Ascending aorta (tissue), 2 donors: ENCODE measurements around the gene TPSD1. TPM values are rescaled to one million over a fixed set of nuclear protein-coding genes. Genes with fewer than 3 reads are reported as not detected.
A peak's percentile ranks its signal among the peaks of the same experiment; 100 is the strongest.

Experiments
- DNase-seq, 2 donors: peaks; one replicate each; pipeline ENCODE4 v3.0.0-alpha.2; 2019; ENCODE audit warnings: low spot score in 2 of 2
- H3K27ac ChIP-seq, 2 donors: fragments of 200-600 bp; sonication (generic); one replicate each; pipeline ENCODE4 v1.5.1; 2016 to 2017; ENCODE audit warnings: mild to moderate bottlenecking in 1 of 2
- H3K27me3 ChIP-seq: fragments of 200-600 bp; sonication (generic); one replicate; pipeline ENCODE4 v1.5.1; 2017
- H3K36me3 ChIP-seq, 2 donors: fragments of 200-600 bp; sonication (generic); one replicate each; pipeline ENCODE4 v1.5.1; 2016
- H3K4me1 ChIP-seq, 2 donors: fragments of 200-600 bp; sonication (generic); one replicate each; pipeline ENCODE4 v1.5.1; 2016 to 2017; ENCODE audit warnings: mild to moderate bottlenecking in 1 of 2
- H3K4me3 ChIP-seq, 2 donors: fragments of 200-600 bp; sonication (generic); one replicate each; pipeline ENCODE4 v1.5.1; 2016 to 2017; ENCODE audit warnings: mild to moderate bottlenecking in 1 of 2
- H3K9me3 ChIP-seq, 2 donors: fragments of 200-600 bp; sonication (generic); one replicate each; pipeline ENCODE4 v1.5.1; 2016
- intact Hi-C: fragments of 100-400 bp; cut with DNase I; formaldehyde crosslinking; loops from one replicate; pipeline ENCODE4 v1.15.1; 2023
- total RNA-seq: library from RNA; depleted of rRNA; stranded (reverse); fragments of >200 nt; gene quantifications from one replicate; pipeline ENCODE4 v1.1.0, GENCODE V29; 2016
- TF ChIP-seq, protein P1 (sequence below), 3 experiments: fragments of 200-600 bp in 2 of 3; fragments of 450-650 bp in 1 of 3; sonication (generic) in 2 of 3; IDR thresholded peaks; one replicate each; pipeline ENCODE4 v1.5.1; 2016 to 2019; ENCODE audit warnings: antibody characterized with exemption in 3 of 3, mild to moderate bottlenecking in 1 of 3, moderate library complexity in 1 of 3

The TPSD1 gene
- total RNA-seq, 1 donor from 2014 or later = 20.8 TPM

DNA sequence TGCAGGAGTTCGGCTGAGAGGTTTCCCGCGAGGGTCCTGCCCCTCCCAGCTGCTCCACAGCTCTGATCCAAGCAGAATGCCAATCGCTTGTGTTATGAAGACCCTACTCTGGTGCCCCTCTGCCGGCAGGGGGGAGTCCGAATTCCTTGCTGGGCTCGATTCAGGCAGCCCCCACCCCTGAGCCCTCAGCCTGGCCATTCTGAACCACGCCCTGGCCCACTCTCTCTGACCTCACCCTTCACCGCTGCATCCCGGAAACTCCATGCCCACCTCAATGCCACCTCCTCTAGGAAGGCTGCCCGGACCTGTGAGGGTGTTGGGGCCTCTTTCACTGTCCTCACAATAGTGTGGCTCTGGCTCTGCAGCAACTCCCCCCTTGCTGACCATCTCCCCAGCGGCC lies 45.7 kb downstream of the TPSD1 start:
- no peak for DNase-seq
- Histone ChIP-seq H3K36me3 (no peaks in the 10 kb centered on the region), H3K4me1 (peaks cover 0 to 4% of the 10 kb centered on the region in 2 donors), H3K4me3 (no peak overlapping the region), H3K27me3 (peaks cover 9% of the 10 kb centered on the region), H3K27ac (no peak overlapping the region), H3K9me3 (no peaks in the 10 kb centered on the region)
- intact Hi-C loops = no loop called here
- TF ChIP-seq, protein P1, sequence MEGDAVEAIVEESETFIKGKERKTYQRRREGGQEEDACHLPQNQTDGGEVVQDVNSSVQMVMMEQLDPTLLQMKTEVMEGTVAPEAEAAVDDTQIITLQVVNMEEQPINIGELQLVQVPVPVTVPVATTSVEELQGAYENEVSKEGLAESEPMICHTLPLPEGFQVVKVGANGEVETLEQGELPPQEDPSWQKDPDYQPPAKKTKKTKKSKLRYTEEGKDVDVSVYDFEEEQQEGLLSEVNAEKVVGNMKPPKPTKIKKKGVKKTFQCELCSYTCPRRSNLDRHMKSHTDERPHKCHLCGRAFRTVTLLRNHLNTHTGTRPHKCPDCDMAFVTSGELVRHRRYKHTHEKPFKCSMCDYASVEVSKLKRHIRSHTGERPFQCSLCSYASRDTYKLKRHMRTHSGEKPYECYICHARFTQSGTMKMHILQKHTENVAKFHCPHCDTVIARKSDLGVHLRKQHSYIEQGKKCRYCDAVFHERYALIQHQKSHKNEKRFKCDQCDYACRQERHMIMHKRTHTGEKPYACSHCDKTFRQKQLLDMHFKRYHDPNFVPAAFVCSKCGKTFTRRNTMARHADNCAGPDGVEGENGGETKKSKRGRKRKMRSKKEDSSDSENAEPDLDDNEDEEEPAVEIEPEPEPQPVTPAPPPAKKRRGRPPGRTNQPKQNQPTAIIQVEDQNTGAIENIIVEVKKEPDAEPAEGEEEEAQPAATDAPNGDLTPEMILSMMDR (IDR thresholded peaks at IDR 0.05) = no peak

DNA sequence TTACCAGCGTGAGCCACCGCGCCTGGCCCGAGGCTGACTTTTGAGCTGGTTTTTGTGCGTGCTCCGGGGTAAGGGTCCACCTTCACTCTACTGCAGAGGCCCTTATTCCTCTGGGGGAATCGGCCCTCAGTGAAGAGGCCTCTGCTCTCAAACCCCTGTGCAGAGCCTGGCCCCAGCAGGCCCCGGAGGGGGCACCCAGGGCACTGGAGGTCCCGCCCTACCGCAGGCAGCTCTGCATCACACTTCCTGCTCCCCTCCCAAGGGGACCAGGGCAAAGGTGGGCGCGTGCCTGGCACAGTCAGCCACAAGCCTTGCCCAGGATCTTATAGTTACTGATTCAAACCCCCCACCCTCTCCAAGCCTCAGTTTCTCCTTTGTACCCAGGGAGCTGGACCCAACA lies 50.0 kb downstream of the TPSD1 start:
- Histone ChIP-seq H3K36me3 (no peaks in the 10 kb centered on the region), H3K27me3 (peaks cover 2% of the 10 kb centered on the region), H3K27ac (no peak overlapping the region), H3K4me3 (no peak overlapping the region), H3K4me1 (peaks cover 6 to 7% of the 10 kb centered on the region in 2 donors), H3K9me3 (no peaks in the 10 kb centered on the region)
- no peak for DNase-seq
- TF ChIP-seq, protein P1 (IDR thresholded peaks at IDR 0.05) = no peak
- intact Hi-C loops = loop anchor here (5.0 kb wide), 1 partner anchor 306 kb away; the partner anchor contains the start of genes CRAMP1 and IFT140

DNA sequence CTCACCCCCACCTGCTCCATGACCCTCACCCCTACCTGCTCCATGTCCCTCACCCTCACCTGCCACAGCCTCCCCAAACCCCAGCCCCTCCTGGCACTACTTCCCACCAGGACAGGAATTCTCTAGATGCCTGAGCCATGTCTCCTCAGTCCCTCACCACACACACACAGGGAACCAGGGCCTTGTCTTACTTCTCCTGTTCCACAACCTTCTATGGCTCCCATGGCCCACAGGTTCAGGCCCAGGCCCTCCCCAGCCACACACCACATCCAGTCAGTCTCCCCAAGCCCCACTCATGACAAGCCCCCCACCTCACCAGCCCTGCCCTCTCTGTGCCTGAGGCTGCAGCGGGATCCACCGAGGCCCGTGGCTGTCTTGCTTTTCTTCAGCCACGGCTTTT lies 50.5 kb downstream of the TPSD1 start:
- TF ChIP-seq, protein P1 (IDR thresholded peaks at IDR 0.05) = no peak
- H3K4me1 ChIP-seq = peaks cover 9 to 10% of the 10 kb centered on the region in 2 donors
- no peak for DNase-seq
- no peak overlapping the region for H3K27ac ChIP-seq
- H3K4me3 ChIP-seq = no peak overlapping the region
- H3K36me3 ChIP-seq = no peaks in the 10 kb centered on the region
- H3K27me3 ChIP-seq = no peaks in the 10 kb centered on the region
- intact Hi-C loops = loop anchor here (5.0 kb wide), 1 partner anchor 306 kb away; the partner anchor contains the start of genes CRAMP1 and IFT140
- H3K9me3 ChIP-seq = no peaks in the 10 kb centered on the region

DNA sequence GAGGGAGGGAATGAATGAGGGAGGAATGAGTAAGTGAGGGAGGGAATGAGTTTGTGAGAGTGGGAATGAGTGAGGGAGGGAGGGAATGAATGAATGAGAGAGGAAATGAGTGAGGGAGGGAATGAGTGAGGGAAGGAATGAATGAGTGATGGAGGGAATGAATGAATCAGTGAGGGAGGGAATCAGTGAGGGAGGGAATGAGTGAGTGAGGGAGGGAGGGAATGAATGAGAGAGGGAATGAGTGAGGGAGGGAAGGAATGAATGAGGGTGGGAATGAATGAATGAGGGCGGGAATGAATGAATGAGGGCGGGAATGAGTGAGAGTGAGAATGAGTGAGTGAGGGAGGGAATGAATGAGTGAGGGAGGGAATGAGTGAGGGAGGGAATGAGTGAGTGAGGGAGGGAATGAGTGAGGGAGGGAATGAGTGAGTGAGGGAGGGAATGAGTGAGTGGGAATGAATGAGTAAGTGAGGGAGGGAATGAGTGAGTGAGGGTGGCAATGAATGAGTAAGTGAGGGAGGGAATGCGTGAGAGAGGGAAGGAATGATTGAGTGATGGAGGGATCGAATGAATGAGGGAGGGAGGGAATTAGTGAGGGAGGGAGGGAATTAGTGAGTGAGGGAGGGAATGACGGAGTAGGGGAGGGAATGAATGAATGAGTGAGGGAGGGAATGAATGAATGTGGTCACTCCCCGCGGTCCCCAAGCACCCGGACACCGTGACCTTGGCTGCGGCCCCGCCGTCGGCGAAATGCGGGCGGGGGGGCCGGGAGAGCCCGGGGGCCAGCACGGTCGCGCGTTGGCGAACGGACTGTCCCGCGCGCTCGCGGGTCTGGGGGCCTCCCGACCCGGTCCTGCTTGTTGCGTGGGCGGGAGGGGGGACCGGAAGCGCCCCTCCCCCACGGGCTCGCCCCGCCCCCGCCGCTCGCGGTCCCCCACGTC lies 52.4 kb downstream of the TPSD1 start:
- no peak for DNase-seq

More for the DNA sequence above, 52.4 kb downstream of the TPSD1 start:
- no peaks in the 10 kb centered on the region for H3K9me3 ChIP-seq
- H3K4me1 ChIP-seq = peaks cover 21 to 23% of the 10 kb centered on the region in 2 donors
- peak overlapping the region; percentile 96 to 99 for H3K27ac ChIP-seq
- H3K4me3 ChIP-seq = peak overlapping the region; percentile 83 to 91
- H3K36me3 ChIP-seq = peaks cover 0 to 9% of the 10 kb centered on the region in 2 donors
- TF ChIP-seq, protein P1 (IDR thresholded peaks at IDR 0.05) = no peak
- intact Hi-C loops = loop anchor here (5.0 kb wide), 1 partner anchor 304 kb away; the partner anchor contains the start of genes CRAMP1 and IFT140
- H3K27me3 ChIP-seq = no peaks in the 10 kb centered on the region

Other genes with a start within 250 kb of the TPSD1 start
- gene SSTR5, start 183.3 kb upstream of the TPSD1 start, total RNA-seq = not detected
- gene C1QTNF8, start 159.8 kb upstream of the TPSD1 start, total RNA-seq = not detected
- 57.5 TPM for gene CACNA1H, start 103.0 kb upstream of the TPSD1 start, total RNA-seq
- not detected for gene TPSG1, start 30.8 kb upstream of the TPSD1 start, total RNA-seq
- not detected for gene TPSB2, start 25.9 kb upstream of the TPSD1 start, total RNA-seq
- gene TPSAB1, start 15.4 kb upstream of the TPSD1 start, total RNA-seq = 6.7 TPM
- gene UBE2I, start 53.6 kb downstream of the TPSD1 start, total RNA-seq = 141 TPM
- gene BAIAP3, start 77.6 kb downstream of the TPSD1 start, total RNA-seq = 0.64 TPM
- gene TSR3, start 95.8 kb downstream of the TPSD1 start, total RNA-seq = 143 TPM
- 86.6 TPM for gene GNPTG, start 95.9 kb downstream of the TPSD1 start, total RNA-seq
- 144 TPM for gene UNKL, start 158.6 kb downstream of the TPSD1 start, total RNA-seq
- gene UQCC4, start 164.7 kb downstream of the TPSD1 start, total RNA-seq = 107 TPM
- not detected for gene PERCC1, start 175.0 kb downstream of the TPSD1 start, total RNA-seq
- not detected for gene CCDC154, start 188.5 kb downstream of the TPSD1 start, total RNA-seq
- 108 TPM for gene CLCN7, start 219.0 kb downstream of the TPSD1 start, total RNA-seq
- gene PTX4, start 232.9 kb downstream of the TPSD1 start, total RNA-seq = not detected
- 110 TPM for gene TELO2, start 237.3 kb downstream of the TPSD1 start, total RNA-seq